HCT116 (cell line): ENCODE data around the gene CREG1. TPM values are rescaled to one million over a fixed set of nuclear protein-coding genes. Genes with fewer than 3 reads are reported as not detected.
A peak's percentile ranks its signal among the peaks of the same experiment; 100 is the strongest.

Experiments used
- ATAC-seq: fragments of 200-7000 bp; cut with Tn5 transposase; 2 replicates; pipeline ENCODE4 v1.9.1; 2020; ENCODE audit warnings: mild to moderate bottlenecking, moderate library complexity
- BruUV-seq: library from RNA; stranded (reverse); fragments of 400-500 nt; replicated peaks from 2 replicates; lab custom pipeline; 2021; lab: Mats Ljungman, UMichigan
- CTCF ChIA-PET: fragments of 300-600 bp; sonication (Branson Sonifier 250); formaldehyde crosslinking; loops from one replicate; lab custom pipeline; 2021; ENCODE audit warnings: antibody characterized with exemption; lab: Charles Lee
- POLR2A ChIA-PET: fragments of 300-600, 350-600 bp; sonication (Branson Sonifier 250); formaldehyde crosslinking; loops from one replicate; lab custom pipeline; 2021; ENCODE audit warnings: antibody characterized with exemption; lab: Charles Lee
- RAD21 ChIA-PET, 2 experiments: fragments of 300-600 bp; sonication (Branson Sonifier 250); formaldehyde crosslinking; loops; one replicate each; lab custom pipeline; 2023; ENCODE audit warnings: low total read pairs in 2 of 2; ENCODE audit not compliant: uncharacterized antibody in 2 of 2, unreplicated experiment in 2 of 2, low non-redundant PET in 1 of 2; lab: Charles Lee
- DNase-seq: peaks from one replicate; pipeline ENCODE4 v3.0.0-alpha.2; 2010; ENCODE audit warnings: low read depth, low spot score
- H2AFZ ChIP-seq: fragments of 200-600 bp; shearing (Covaris generic), sonication (generic); 2 replicates; pipeline ENCODE4 v1.6.1; 2017; ENCODE audit warnings: low read depth, mixed run types, mixed read lengths, antibody characterized with exemption, low read length; ENCODE audit not compliant: poor library complexity, severe bottlenecking
- H3K27ac ChIP-seq: 2 replicates; pipeline ENCODE4 v1.5.1; 2012; ENCODE audit warnings: low read depth, low read length
- H3K27me3 ChIP-seq: fragments of 200-600 bp; sonication (generic); 2 replicates; pipeline ENCODE4 v1.6.1; 2016; ENCODE audit warnings: mixed run types, low read length, mixed read lengths; ENCODE audit not compliant: insufficient read depth
- H3K36me3 ChIP-seq, 2 experiments: fragments of 200-500 bp in 1 of 2; fragments of 200-600 bp in 1 of 2; sonication (Bioruptor generic) in 1 of 2; sonication (generic) in 1 of 2; 2 replicates each; pipeline versions ENCODE4 v1.5.1 to v1.6.1; 2014 to 2016; ENCODE audit warnings: low read length in 2 of 2, inconsistent platforms in 1 of 2, mixed read lengths in 1 of 2, mixed run types in 1 of 2; ENCODE audit not compliant: insufficient read depth in 2 of 2, control insufficient read depth in 1 of 2
- H3K4me1 ChIP-seq, 2 experiments: fragments of 200-600 bp in 1 of 2; sonication (generic) in 1 of 2; 2 replicates each; pipeline versions ENCODE4 v1.5.1 to v1.6.1; 2012 to 2017; ENCODE audit warnings: low read length in 2 of 2, inconsistent platforms in 1 of 2, mild to moderate bottlenecking in 1 of 2, mixed read lengths in 1 of 2, mixed run types in 1 of 2, moderate library complexity in 1 of 2; ENCODE audit not compliant: insufficient read depth in 2 of 2, control insufficient read depth in 1 of 2
- H3K4me2 ChIP-seq: fragments of 200-600 bp; sonication (generic); 2 replicates; pipeline ENCODE4 v1.6.1; 2017; ENCODE audit warnings: mixed run types, low read length, mixed read lengths
- H3K4me3 ChIP-seq, 2 experiments: fragments of 200-600 bp in 1 of 2; sonication (generic) in 1 of 2; replicated peaks in 1 of 2; 2 replicates each; pipeline ENCODE4 v1.5.1; 2011 to 2016; ENCODE audit warnings: low read length in 2 of 2, control low read depth in 1 of 2, low read depth in 1 of 2, mild to moderate bottlenecking in 1 of 2, mixed read lengths in 1 of 2, mixed run types in 1 of 2
- H3K79me2 ChIP-seq: fragments of 200-600 bp; sonication (generic); 2 replicates; pipeline ENCODE4 v1.6.1; 2017; ENCODE audit warnings: mild to moderate bottlenecking, mixed run types, low read length, moderate library complexity, mixed read lengths; ENCODE audit not compliant: insufficient read depth
- H3K9ac ChIP-seq: fragments of 200-600 bp; sonication (generic); 2 replicates; pipeline ENCODE4 v1.6.1; 2016; ENCODE audit warnings: low read length, mixed read lengths
- H3K9me2 ChIP-seq: fragments of 200-600 bp; sonication (generic), shearing (Covaris generic); 2 replicates; pipeline ENCODE4 v1.6.1; 2017; ENCODE audit warnings: mixed run types, mild to moderate bottlenecking, moderate library complexity; ENCODE audit not compliant: insufficient read depth
- H3K9me3 ChIP-seq, 2 experiments: fragments of 200-500 bp in 1 of 2; fragments of 200-600 bp in 1 of 2; sonication (Bioruptor generic) in 1 of 2; sonication (generic) in 1 of 2; 2 replicates each; pipeline ENCODE4 v1.6.1; 2014 to 2017; ENCODE audit warnings: low read length in 2 of 2, mixed read lengths in 2 of 2, inconsistent platforms in 1 of 2, low read depth in 1 of 2, mild to moderate bottlenecking in 1 of 2, mixed run types in 1 of 2, moderate library complexity in 1 of 2; ENCODE audit not compliant: control insufficient read depth in 1 of 2, insufficient read depth in 1 of 2
- H4K20me1 ChIP-seq: fragments of 200-600 bp; sonication (generic), shearing (Covaris generic); 2 replicates; pipeline ENCODE4 v1.6.1; 2017; ENCODE audit warnings: mixed run types, mild to moderate bottlenecking, moderate library complexity; ENCODE audit not compliant: insufficient read depth
- CEBPB ChIP-seq: IDR thresholded peaks from 2 replicates; pipeline ENCODE4 v1.6.1; 2012; ENCODE audit warnings: low read depth
- CTCF ChIP-seq, 3 experiments: fragments of 200-600 bp in 1 of 3; sonication (generic) in 1 of 3; IDR thresholded peaks in 2 of 3; conservative IDR thresholded peaks in 1 of 3; 2 replicates each; pipeline ENCODE4 v1.5.1; 2012 to 2017; ENCODE audit warnings: low read depth in 2 of 3, low read length in 2 of 3, antibody characterized with exemption in 1 of 3, borderline replicate concordance in 1 of 3, control low read depth in 1 of 3, mild to moderate bottlenecking in 1 of 3, mixed read lengths in 1 of 3, mixed run types in 1 of 3, moderate library complexity in 1 of 3; ENCODE audit not compliant: insufficient read depth in 1 of 3
- EGR1 ChIP-seq: IDR thresholded peaks from 2 replicates; pipeline ENCODE4 v1.6.1; 2012; ENCODE audit warnings: low read depth
- EZH2phosphoT487 ChIP-seq: fragments of 200-600 bp; IDR thresholded peaks from 2 replicates; pipeline ENCODE4 v1.6.1; 2018; ENCODE audit warnings: antibody characterized with exemption, borderline replicate concordance
- FOSL1 ChIP-seq: IDR thresholded peaks from 2 replicates; pipeline ENCODE4 v1.6.1; 2012; ENCODE audit warnings: low read depth
- RAD21 ChIP-seq: IDR thresholded peaks from 2 replicates; pipeline ENCODE4 v1.6.1; 2012; ENCODE audit warnings: low read depth, mild to moderate bottlenecking
- SP1 ChIP-seq: IDR thresholded peaks from 2 replicates; pipeline ENCODE4 v1.6.1; 2012; ENCODE audit warnings: low read depth
- TCF7L2 ChIP-seq: IDR thresholded peaks from 2 replicates; pipeline ENCODE4 v1.7.0; 2011; ENCODE audit warnings: borderline replicate concordance, inconsistent platforms; ENCODE audit not compliant: insufficient read depth, insufficient read length; ENCODE audit errors: extremely low read depth
- YY1 ChIP-seq: IDR thresholded peaks from 2 replicates; pipeline ENCODE4 v1.6.1; 2011; ENCODE audit warnings: low read length, low read depth, moderate library complexity, mild to moderate bottlenecking; ENCODE audit not compliant: insufficient replicate concordance; ENCODE audit errors: extremely low read depth
- intact Hi-C: fragments of 100-400 bp; cut with micrococcal nuclease; formaldehyde crosslinking; loops from 2 replicates; pipeline ENCODE4 v1.10.0; 2022
- total RNA-seq: library from RNA; stranded (reverse); gene quantifications from one replicate; pipeline ENCODE4 v1.2.1, GENCODE V29; 2021; ENCODE audit not compliant: unreplicated experiment

The CREG1 gene
- total RNA-seq, 1 experiment from 2014 or later, result 55.7 TPM

- POLR2A ChIA-PET, result interaction anchor here (1.6 kb wide), 1 partner anchor 266 kb away, joined by 4 read pairs; no protein-coding TSS in a partner anchor
- intact Hi-C loops, result loop anchor here (1.0 to 5.0 kb wide), 6 partner anchors 92 to 619 kb away; partner anchors contain the start of gene POU2F1
- Histone ChIP-seq H4K20me1 (no peaks in the 10 kb centered on the region), H3K4me2 (no peak overlapping the region), H3K36me3 (no peaks in the 10 kb centered on the region), H3K4me3 (no peak overlapping the region), H3K27ac (no peak overlapping the region), H3K27me3 (no peaks in the 10 kb centered on the region; the same call in 1 of the 2 replicates), H3K4me1 (no peaks in the 10 kb centered on the region), H3K9me2 (no peaks in the 10 kb centered on the region), H3K79me2 (no peaks in the 10 kb centered on the region), H3K9ac (no peak overlapping the region), H3K9me3 (no peaks in the 10 kb centered on the region), H2AFZ (no peak overlapping the region)
- CTCF ChIA-PET, result interaction anchor here (0.6 to 1.7 kb wide), 8 partner anchors 12 to 475 kb away, joined by 3 to 6 read pairs (median 4); partner anchors contain the start of gene CREG1
- peak; percentile 48 for DNase-seq
- BruUV-seq, result no TSS peak
- TF ChIP-seq CTCF (IDR thresholded peaks at IDR 0.05 in 2 of 3, conservative IDR thresholded peaks at IDR 0.05 in 1 of 3; ENCODE audit: borderline replicate concordance in 1 of 3, insufficient read depth in 1 of 3, low read depth in 2 of 3, low read length in 2 of 3), result peak; percentile 66 to 94 (median 88)
- no peak for TF ChIP-seq EGR1
- no peak for TF ChIP-seq TCF7L2
- TF ChIP-seq YY1, result no peak
- no peak for TF ChIP-seq EZH2phosphoT487
- no peak for TF ChIP-seq CEBPB
- peak; percentile 86 for TF ChIP-seq RAD21
- no peak for TF ChIP-seq SP1
- no peak for TF ChIP-seq FOSL1
- RAD21 ChIA-PET, result interaction anchor here in 1 of 2 experiments (1.6 kb wide), 1 partner anchor 79 kb away, joined by 3 read pairs; no protein-coding TSS in a partner anchor
- peak; percentile 92 for ATAC-seq
Observed at GRCh38 chr1:167533851-167534300, 19.7 kb downstream of the CREG1 start.
